Hematopoietic multipotent progenitor cell treated with erythropoietin and hydrocortisone succinate and interleukin-3 and kit ligand, for 8 days (in vitro differentiated cells): ENCODE measurements around the gene WDR59.
"Not testable (repeated sequence)": the region's sequence is repeated elsewhere in the genome, so short reads cannot be mapped to it uniquely, and the experiment has no call there.

Source experiments
- DNase-seq: peaks from one replicate; pipeline ENCODE4 v3.0.0-alpha.2; 2015

The WDR59 gene

GRCh38 chr16:74984529-74985296 is at the start of gene WDR59:
Gene WDR59 (minus strand): TSS chr16:74985123. CDS start chr16:74985017, 106 bp downstream.
- DNase-seq, result peak; percentile 100

- DNase-seq, result no peak
These were observed 47.7 kb upstream of the WDR59 start for GRCh38 chr16:75032655-75033054.

DNA sequence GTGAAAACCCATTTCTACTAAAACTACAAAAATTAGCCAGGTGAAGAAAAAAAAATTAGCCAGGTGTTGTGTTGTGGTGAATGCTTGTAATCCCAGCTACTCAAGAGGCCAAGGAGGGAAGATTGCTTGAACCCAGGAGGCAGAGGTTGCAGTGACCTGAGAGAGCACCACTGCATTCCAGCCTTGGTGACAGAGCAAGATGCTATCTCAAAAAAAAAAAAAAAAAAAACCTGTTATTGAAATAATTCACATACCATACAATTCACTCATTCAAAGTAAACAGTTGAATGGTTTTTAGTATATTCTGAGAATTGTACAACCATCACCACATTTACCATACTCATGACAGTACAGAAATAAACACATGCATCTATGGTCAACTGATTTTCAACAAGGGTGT is 44.9 kb upstream of the WDR59 start:
- DNase-seq, result no peak

DNA sequence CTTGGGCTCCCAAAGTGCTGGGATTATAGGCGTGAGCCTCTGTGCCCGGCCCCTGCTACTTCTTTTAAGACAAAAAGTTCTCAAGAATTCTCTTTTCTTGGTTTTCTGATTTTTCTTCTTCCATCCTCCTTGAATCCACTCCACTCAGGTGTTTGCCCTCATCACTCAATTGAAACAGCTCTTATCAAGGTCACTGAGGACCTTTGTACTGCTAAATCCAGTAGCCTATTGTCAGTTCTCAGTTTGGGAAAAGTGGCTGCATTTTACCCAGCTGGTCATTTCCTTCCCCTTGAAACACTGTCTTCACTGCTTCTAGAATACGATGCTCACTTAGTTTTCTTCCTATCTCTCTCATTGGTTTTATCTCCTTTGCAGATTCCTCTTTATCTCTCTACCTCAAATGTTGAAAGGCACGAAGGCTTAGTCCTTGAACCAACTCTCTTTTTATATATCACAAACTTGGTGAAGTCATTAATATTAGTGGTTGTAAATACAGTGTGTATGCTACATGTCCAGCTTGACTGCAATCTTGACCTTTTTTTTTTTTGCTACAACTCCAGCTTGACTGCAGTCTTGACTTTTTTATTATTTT is 43.7 kb upstream of the WDR59 start:
- no peak for DNase-seq

DNA sequence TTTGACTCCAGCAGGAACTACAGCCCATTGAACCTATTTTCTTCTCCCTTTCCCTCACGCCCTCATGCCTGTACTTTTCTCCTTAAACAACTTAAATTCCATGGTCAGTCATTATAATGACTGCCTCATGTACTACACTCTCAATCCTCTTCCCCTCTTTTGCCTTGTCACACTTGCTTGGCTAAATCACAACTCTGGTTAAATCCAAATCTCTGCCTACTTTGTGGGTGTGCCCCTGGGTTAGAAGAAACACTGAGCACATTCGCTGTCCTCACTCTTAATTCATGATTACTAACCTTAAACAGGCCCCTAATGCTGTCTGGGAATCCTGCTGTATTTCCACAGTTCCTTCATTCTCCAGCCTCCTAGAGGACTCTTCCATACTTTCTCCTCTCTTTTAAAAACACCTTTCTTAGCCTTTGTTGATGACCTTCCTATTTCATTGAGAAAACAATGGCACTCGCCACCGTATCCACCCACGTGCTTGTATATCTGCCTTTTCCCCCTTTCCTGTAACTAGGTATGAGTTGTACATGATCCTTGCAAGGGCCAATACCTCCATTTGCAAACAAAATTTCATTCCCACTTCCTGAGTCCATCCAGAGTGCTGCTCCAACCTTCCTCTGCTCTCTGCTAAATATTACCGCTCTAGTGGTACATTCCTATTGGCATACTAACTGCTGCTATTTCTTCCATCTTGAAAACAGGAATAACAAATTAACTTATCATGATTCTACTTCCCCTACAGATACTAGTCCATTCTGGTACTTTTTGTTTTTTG is 42.8 kb upstream of the WDR59 start:
- DNase-seq, result no peak

DNA sequence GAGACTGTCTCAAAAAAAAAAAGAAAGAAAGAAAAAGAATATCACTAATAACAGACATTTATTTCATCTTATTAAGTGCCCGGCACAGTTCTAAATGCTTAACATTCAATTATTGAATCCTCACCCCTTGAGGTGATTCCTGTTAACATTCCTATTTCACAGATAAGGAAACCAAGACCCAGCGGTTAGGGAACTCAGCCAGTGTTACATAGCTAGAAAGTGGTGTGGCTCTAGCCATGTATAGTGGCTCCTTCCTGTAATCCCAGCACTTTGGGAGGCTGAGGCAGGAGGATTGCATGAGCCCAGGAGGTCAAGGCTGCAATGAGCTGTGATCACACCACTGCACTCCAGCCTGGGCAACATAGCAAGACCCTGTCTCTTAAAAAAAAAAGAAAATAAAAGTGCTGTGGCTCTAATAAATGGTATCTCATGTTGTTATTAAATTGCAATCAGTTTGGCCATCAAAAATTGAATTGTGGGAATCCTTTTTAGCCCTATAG is 42.0 kb upstream of the WDR59 start:
- DNase-seq, result no peak

DNA sequence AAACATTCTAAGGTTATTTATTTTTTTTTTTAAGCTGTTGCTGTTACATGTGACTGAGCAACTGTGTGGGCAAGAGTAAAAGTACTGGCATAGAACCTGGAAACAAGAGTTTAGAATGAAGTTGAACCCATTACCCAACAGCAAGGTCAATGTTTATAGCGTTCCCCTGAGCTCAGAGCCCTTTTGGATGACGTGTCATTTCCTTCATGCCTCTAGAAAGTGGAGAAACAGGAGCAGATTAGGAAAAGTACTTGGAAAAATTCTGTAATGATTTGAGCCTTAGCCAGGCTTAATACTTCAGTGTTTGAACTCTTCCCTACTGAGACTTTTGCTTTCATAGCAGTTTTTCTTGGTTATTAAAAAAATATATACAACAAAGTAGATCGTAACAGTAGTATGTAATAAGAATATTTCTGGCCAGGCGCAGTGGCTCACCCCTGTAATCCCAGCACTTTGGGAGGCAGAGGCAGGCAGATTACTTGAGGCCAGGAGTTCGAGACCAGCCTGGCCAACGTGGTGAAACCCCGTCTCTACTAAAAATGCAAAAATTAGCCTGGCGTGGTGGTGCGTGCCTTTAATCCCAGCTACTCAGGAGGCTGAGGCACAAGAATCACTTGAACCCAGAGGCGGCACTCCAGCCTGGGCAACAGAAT is 41.4 kb upstream of the WDR59 start:
- DNase-seq, result not testable (repeated sequence)

GRCh38 chr16:75025761-75026160 is 40.8 kb upstream of the WDR59 start:
- peak; percentile 77 for DNase-seq

DNA sequence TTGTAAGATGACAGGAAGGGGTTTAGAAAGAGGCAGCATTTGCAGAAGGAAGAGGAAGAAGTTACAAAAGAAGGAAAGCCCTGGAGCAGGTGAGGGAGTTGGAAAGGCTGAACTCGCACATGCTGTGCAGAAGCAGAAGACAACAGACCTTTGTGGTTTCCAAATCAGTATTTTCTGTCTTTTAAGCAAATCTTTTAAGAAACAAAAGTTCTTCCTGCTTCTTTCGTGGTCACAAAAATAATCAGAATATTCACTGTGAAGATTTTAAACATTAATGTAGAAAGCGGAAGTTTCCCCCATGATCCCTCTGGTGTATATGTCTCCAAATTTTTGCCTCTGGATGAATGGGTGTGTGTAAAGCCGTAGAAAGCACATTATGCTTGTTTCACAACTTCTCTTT is 39.7 kb upstream of the WDR59 start:
- DNase-seq, result no peak

- DNase-seq, result no peak
These were observed 39.3 kb upstream of the WDR59 start for GRCh38 chr16:75024182-75024581.

DNA sequence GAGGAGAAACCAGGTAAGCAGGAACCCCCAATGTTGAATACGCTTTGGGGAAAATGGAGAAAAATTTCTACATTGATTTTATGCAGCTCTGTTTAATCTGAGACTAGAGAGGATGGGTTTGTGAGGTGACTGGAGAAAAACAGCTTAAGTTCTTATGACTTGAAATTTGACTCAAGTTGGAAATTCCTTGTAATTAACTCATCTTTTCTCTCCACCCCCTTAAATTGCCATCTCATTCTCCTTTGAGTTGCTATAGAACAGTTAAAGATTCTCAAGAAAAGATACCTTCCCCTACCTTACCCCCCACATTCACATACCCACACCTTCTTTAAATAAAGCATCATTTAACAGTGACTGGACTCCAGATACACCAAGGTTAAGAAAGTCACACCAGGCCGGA is 38.1 kb upstream of the WDR59 start:
- no peak for DNase-seq

DNA sequence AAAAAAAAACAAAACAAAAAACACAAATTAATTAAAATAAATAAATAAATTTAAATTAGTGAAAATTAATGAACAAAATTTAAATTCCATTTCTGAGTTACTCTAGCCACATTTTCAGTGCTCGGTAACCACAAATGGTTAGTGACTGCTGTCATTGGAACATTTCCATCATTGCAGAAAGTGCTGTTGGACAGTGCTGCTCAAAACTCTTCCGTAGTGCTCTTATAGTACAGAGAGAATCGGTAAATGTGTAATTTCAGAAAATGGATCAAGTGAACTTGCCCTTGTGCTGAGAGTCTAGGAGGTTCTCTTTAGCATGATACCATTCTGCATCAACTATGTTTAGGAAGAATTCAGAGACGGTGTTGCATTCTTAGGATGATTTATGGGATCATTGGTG is 37.6 kb upstream of the WDR59 start:
- no peak for DNase-seq

- no peak for DNase-seq
These were observed 36.5 kb upstream of the WDR59 start for GRCh38 chr16:75021410-75021809.

- DNase-seq, result no peak
These were observed 34.7 kb upstream of the WDR59 start for GRCh38 chr16:75019586-75019985.

- no peak for DNase-seq
These were observed 34.1 kb upstream of the WDR59 start for GRCh38 chr16:75019007-75019406.

DNA sequence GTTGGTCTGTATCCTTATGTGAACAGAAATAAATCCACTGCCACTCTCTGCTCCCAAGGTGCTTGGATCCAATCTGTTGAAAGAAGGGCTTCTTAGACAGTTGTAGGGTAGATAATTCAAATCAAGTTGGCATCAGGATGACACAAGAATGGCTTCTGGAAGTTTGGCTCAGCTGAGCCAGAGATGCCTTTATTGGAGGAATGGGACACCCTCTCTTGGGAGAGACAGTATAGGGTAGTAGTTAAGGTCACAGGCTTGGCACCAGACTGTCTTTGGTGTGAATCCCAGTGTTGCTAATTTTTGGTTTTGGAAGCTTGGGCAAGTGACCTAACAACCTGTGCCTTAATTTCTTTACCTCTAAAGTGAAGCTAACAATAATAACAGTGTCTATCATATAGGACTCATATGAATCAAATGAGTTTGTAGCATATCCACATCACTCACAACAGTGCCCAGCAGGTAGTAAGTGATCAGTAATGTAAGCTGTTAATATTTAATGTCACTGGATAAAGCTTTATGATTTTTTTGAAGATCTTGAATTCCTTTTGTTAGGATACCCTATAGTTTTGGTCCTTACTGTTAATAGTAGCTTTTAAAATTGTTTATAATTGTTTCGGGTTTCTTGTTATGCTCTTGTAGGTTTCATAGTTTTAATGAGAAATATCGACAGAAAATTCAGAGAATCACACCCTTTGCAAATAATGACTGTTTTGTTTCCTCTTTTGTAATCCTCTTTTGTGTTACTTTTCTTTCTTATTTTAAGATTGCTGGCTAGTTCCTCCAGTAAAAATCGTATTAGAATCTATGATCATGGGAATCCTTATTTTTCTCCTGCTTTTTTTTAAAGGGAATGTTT is 33.0 kb upstream of the WDR59 start:
- DNase-seq, result no peak

GRCh38 chr16:75016451-75017081 is 31.6 kb upstream of the WDR59 start:
- DNase-seq, result not testable (repeated sequence)

GRCh38 chr16:75014318-75014717 is 29.4 kb upstream of the WDR59 start:
- no peak for DNase-seq

GRCh38 chr16:75013123-75013522 is 28.2 kb upstream of the WDR59 start:
- DNase-seq, result not testable (repeated sequence)

GRCh38 chr16:75012380-75013081 is 27.6 kb upstream of the WDR59 start:
- no peak for DNase-seq
